SIG-M5 (cell line): ENCODE results near the gene RIPK1.

Source experiments
- DNase-seq: peaks from one replicate; lab custom pipeline; 2025; lab: John Stamatoyannopoulos, UW

Gene RIPK1

DNA sequence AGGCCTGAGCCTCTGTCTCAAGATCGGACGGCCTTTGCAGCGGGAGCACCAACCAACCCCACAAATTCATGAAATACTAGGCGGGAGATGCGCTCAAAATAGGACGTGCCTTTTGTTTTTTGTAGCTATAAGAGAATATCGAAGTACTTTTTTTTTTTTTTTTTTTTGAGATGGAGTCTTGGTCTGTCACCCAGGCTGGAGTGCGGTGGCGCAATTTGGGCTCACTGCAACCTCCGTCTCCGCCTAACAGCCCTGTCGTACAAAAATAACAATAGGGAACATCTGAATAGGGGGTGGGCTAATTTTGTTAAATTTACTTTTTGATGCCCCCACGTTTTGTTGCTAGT, 94.9 kb downstream of the RIPK1 start:
- DNase-seq = no peak

DNA sequence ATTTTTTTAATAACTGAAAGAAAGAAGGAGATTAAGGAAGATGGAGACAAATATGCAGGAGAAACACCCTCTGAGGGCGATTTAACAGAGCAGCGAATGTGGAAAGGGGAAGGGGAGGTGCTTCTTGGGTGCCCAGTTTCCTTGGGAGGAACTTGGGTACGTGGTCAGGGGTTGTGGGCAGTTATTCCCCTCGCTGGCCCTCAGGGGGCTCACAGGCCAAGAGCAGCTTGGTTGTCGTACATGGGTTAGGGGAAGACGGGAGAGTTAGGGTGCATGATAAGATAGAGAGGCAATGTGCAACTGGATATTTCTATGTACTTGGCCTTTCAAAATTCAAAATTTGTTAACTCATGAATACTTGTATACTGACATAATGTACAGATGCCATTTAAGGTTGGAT, 96.1 kb downstream of the RIPK1 start:
- no peak for DNase-seq
